ENCODE data around the gene ZNF236.
"Not testable (repeated sequence)": the region's sequence is repeated elsewhere in the genome, so short reads cannot be mapped to it uniquely, and the experiment has no call there.

Gene ZNF236

DNA sequence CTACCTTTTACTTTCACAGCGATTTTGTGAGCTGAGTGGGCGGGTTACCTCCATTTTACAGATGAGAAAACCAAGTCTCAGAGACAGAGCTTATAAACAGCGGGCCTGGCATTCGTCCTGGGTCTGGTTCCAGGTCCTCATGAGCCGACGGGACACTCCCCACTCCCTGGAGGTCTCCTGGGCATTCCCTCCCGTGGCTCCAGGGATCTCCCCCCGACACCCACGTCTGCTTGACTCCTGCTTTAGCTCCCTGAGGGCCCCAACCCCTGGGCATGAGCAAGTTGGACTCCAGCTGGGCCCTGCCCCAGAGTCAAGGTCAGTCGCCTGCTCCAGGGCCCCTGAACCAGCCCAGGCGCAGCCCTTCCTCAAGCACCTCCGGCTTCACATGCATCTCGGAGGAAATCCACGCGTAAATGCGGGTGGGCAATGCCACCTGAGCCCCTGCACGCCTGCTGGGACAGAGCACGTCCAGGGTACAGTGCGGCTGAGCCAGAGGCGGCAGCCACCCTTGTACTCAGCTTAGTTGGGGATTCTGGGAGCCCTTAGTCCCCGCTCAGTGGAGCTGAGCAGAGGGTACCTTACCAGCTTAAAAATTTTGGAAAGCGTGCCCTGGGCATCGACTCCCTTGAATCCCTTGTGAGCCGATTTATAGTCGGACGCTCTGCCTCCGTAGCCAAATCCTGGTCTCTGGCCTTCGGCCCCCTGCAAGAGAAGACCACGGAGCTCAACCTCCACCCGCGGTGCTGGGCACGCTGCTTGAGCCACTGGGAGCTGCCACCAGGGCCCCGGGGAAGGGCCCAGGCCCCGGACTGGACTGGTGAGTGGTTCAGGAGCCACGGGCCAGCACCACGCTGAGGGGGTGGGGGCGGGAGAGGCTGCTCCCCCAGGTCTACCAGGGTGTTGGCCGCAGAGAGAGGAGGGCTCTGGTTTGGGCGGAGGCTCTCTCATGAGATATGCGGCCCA is 162.1 kb downstream of the ZNF236 start:
- in situ Hi-C loops (cut with HindIII; ENCODE audit: low sequenced_read_pairs) = no loop called here

DNA sequence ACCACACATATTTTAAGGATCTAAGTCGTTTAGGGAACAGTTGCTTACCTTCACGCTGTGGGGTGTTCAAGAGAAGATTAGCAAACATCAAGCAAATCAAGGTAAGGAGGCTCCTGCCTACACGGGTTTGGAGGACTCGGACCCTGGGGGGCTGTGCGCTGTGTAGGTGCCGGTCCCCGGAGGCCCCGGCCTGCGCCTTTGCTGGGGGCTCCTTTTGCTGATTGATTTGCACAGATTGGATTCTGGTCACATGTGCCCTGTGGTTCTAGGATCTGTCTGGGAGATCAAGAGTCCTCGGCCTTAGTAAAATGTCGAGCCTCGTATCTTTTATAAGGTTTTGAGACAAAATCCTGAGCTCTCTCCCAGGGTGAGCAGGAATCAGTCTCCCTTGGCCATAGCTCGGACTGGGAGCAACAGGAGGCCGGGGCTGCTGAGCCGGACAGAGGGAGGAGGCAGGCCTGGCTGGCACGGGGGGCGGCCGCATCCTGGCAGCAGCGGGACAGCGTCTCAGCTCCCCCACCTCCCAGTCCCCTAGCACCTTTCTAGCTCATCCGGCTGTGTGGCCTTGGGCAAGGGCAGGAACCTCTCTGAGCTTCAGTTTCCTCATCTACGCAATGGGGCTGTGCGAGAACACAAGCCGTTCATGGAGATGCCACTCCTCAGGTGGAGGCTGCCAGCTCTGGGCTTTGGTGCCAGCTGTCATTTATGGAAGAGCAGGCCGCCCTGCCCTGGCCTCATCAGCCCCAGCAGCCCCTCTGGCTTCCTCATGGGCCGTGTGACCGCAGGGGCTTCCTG is 163.0 kb downstream of the ZNF236 start:
- in situ Hi-C loops (cut with HindIII; ENCODE audit: low sequenced_read_pairs) = no loop called here

DNA sequence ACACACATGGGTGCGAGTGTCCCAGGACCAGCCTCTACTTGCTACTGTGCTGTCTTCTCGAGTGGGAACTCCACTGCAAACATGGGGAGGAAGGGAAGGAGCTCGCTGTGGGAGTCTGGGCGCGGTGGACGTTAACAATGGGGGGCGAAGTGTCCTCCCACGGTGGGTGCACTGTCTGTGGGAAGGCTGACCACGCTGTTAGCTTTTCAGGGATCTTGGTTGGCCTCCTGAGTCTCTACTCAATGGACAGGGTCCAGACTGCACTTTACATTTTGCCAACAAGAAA is 163.5 kb downstream of the ZNF236 start:
- in situ Hi-C loops (cut with HindIII; ENCODE audit: low sequenced_read_pairs) = no loop called here

DNA sequence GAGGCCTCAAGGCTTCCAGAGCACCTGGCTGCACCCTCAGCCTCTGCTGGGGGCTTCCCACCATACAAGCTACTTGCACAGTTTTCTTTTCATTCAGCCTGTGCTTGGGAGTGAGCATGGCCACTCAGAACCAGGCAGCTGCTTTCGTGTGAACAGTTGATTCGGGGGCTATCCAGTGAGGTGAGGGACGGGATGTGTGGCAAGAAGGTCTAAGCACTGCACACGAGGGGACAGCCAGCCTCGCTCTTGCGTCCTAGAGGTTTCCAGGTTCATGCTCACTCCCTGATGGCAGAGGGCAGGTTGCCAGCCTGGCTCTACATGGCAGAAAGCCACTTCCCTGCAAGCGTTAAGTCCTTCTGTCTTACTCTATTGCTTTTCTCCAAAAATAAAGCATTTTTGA is 164.0 kb downstream of the ZNF236 start:
- in situ Hi-C loops (cut with HindIII; ENCODE audit: low sequenced_read_pairs) = no loop called here

DNA sequence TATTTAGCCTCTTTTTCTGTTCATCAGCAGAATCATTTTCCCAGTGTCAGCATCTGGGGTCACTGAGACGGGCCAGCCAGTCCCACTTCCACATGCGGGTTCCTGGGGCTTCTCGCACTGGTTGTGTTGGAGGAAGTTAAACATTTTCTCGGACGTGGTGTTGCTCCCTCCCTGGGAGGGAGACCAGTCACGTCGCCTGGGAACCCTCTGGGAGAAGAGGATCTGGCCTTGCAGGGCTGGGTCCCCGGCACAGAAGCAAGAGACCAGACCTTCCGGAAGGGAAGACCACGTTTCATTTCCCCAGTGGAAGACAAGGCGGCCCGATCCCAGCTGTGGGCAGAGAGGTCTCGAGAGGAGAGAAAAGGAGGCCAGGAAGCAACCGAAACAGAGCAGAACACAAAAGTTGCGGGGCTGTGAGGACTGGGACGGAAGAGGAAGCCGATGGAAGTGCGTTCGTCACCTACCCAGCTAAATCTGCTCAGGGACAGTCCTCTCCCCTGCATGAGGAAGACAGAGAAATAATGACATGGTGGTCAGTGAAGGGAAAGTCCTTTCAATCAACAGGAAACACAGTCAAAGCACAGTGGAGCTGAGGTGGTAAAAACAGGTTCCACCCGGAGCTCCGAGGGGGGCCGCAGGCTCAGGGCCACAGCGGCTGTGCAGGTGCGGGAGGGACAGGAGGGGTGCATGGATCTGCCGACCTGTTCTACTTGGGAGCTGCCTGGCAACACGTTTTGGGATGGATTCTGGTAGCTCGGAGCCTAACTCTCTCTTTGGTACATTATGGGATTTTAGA is 165.9 kb downstream of the ZNF236 start:
- in situ Hi-C loops (cut with HindIII; ENCODE audit: low sequenced_read_pairs) = no loop called here

DNA sequence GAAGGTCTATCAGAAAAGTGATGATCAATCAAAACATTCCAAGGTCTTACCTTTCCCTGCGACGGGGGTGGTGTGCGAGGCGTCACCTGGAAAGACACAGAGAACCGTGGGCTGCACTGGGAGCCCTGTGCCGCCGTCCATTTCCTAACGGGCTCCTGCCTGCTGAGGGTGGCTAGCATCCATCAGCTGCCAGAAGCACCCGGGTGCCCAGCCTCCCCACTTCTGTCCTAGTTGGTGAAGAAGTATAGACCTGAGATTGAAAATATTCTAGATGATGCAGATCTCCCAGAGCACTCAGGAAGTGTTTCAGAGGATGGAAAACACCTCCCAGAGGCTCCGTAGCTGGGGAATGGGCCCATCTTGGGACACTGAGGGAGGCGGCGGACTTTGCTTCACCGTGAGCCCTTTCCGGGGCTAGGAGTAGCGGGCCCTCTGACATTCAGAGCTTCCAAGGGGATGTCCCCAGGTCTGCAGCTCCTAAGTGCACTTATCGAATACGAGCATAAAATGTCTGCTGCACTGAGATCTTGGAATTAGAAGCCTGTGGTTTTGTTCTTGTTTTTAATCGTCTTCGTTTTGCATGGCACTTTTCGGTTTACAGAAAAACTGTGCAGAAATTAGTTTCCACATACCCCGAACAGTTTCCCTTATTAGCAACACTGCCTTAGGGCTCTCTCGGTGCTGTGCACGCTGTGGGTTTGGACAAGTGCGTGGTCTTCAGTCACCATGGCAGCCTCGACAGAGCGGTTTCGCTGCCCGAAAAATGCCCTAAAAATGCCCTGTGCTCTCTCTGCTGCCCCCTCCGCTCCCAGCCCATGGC is 166.7 kb downstream of the ZNF236 start:
- in situ Hi-C loops (cut with HindIII; ENCODE audit: low sequenced_read_pairs) = no loop called here

DNA sequence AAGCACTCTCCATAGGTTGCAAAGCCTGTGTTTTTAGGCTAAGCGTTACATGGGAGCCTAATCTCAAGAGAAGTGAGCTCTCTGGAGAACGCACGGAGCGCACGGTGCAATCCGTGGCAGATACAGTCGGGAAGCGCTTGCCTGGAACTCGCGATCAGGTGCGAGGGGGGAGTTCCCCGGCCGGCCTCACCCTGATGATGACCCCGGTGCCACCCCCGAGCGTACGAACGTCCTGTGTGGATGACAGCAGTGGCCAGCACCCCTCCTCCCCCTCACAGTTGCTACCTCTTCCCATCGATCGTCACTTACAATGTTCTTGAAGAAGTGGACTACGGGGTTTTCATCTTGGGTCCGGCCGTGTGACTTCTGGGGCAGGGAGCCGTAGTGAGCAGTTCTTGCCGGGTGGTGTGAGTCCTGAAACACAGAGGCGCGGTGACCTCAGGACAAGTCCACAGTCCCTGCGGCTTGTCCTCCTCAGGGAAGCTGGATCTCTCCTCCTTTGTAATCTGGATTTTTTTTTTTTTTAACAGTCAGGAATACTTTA is 167.4 kb downstream of the ZNF236 start:
- in situ Hi-C loops (cut with HindIII; ENCODE audit: low sequenced_read_pairs) = no loop called here

DNA sequence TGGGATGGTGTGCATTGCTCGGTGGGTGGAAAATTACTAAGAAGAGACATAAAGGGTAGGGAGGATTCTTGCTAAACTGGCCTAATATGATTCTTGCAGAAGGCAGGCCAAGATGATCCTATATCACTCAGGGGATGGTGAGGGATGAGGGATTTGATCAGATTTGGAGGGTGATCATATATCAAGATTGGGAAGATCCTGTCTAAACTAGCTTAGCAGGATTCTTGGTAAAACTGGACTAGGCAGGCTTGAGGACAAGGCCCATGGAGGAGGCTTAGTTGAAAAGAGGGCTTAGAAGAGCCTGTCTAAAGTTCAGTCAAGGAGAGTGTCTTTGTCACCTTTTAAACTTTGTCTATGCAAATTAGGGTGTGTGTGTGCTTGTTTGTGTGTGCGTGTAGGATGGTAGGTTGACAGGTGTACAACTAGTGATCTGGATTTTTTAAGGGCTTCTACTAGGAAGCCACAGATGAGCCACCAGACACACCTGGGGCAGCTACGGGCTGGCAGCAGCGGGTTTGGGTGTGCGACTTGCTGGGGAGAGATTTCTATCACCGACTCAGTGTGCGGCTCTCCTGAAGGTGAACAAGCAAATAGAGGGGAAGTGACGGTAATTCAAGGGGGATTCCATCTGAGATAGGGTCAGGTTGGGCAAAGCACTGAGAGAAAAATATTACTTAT is 168.1 kb downstream of the ZNF236 start:
- in situ Hi-C loops (cut with HindIII; ENCODE audit: low sequenced_read_pairs) = not testable (repeated sequence)

DNA sequence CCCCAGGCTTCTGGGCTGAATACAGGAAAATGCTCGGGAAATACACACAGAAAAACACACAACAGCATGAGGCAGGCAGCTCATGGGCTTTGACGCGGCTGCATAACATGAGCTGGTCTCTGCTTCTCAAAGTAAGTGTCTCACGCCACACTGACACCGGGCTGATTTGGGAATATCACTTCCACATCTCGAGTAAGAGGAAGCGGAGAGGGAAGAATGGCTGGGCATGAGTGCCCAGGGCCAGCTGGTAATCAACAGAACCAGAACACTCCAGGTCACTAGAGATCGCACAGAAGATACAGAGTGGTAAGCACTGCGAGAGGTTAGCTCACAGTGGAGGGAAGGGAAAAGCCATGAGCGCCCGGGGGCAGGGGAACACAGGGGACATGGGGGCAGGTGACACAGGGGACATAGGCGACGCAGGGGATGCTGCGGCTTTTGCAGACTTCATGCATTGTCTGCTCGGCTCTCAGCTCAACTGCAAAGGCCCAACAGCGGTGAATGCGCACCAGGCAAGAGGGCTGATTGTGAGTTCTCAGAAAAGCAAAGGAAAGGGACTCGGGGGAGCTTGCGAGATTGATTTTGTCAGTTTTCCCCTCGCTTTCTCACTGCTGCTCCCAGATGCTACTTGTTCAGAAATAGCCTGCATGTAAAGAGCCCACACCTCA is 168.8 kb downstream of the ZNF236 start:
- in situ Hi-C loops (cut with HindIII; ENCODE audit: low sequenced_read_pairs) = no loop called here

DNA sequence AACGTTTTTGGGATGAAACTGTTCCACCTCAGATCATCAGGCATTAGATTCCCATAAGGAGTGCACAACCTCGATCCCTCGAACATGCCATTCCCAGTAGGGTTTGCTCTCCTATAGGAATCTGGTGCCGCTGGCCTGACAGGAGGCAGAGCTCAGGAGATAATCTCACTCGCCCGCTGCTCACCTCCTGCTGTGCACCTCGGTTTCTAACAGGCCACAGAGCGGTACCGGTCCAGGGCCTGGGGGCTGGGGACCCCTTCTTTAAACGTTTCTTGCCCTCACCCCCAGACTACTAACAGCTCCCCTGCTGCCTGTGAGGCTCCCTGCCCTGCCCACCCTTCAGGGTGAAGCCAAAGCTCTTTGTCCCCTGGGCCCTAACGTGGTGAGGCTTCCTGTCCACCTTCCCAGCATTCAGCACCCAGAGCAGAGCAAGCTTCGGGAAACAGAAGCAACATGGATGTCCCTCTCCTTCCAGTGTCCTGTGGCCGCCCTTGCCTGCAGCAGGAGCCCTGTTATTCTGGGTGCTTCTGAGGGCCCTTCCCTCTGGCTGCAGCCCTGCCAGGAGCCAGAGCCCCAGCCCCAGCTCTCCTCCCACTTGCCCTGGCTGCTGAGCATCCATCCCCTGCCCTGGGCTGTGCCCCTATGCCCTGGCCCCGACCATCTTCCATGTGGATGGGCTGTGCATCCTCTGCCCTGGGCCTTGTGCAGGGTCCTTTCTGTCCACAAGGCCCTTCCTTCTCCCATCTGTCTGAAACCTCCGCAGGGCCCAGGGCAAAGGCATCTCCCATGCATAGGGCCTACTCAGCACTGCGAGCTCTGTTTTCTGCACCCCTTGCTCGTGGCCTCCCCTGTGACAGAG is 170.1 kb downstream of the ZNF236 start:
- in situ Hi-C loops (cut with HindIII; ENCODE audit: low sequenced_read_pairs) = no loop called here

DNA sequence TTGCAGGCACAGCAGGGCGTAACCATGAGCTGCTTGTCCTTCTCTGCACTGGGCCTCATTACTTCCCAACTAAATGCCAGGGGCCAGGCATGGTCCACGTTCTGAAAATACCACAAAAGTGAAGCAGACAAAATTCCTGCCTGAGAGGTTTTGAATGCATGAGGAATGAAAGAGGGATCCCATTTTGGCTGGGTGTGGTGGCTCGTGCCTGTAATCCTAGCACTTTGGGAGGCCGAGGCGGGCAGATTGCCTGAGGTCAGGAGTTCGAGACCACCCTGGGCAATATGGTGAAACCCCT is 170.7 kb downstream of the ZNF236 start:
- in situ Hi-C loops (cut with HindIII; ENCODE audit: low sequenced_read_pairs) = no loop called here

DNA sequence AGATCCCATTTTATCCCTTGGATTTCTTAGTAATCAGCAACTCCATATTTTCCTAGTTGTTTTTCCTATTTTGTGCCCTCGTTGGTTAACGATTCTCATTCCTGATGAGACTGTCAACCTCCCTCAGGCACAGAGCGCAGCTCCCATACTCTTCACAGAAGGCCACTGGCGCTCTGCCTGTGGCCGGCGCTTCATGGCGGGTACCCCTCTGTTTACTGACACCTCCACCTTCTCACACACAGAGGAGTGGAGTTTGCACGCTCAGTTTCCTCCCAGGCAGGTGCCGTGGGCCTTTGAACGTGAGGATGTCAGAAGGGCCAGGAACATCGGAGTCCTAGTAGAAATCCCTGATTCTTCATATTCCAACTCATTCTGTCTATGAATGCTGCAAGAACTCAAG is 171.2 kb downstream of the ZNF236 start:
- in situ Hi-C loops (cut with HindIII; ENCODE audit: low sequenced_read_pairs) = no loop called here

DNA sequence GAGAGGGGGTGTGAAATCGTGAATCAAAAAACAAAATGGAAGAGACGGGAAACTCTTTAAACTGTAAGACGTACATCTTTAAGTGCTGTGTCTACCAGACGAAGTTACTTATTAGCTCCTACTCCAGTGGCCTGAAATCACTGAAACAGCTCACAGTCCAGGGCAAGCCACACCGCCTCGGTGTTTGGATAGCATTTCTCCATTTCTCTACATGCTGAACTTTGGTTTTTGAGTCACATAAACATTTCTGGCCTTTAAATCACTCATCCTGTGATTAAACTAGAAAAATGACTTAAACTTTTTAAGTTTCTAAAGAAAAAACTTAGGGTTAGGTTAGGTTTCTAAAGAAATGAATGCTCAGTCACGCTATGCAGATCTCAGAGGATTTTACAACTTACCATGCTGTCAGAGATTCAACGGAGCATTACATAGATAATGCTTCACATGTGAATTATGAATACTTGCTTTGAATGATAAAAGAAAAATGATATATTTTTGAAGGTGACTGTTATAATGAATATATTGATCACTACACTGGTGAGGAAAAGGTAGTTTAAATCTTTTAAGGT is 171.8 kb downstream of the ZNF236 start:
- in situ Hi-C loops (cut with HindIII; ENCODE audit: low sequenced_read_pairs) = no loop called here

DNA sequence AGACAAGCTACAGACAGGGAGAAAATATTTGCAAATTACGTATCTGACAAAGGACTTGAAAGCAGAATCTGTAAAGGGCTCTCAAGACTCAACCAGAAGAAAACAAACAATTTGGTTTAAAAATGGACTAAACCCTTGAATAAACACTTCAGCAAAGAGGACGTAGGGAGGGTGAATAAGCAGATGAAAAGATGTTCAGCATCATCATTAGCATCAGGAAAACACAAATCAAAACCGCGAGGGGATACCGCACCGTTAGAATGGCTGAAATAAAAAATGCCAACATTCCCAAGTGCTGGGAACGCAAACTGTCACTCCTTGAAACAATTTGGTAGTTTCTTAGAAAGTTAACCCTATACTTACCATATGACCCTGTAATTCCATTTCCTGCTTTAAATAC is 173.5 kb downstream of the ZNF236 start:
- in situ Hi-C loops (cut with HindIII; ENCODE audit: low sequenced_read_pairs) = no loop called here

DNA sequence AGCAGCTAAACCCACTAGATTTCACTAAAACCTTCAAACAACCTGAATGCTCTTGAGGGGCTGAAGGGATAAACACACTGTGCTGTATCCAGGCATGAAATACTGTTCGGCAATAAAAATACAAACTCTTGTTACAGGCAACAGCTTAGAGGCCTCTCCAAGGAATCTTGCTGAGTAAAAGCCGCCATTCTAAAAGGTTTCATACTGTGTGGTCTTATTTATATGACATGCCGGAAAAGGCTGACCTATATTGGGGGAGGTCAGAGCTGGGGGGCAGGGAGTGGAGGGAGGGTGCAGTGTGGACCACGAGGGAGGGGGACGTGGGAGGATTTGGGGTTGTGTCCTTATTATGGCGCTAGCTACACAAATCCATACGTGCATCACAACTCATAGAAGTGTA is 174.1 kb downstream of the ZNF236 start:
- in situ Hi-C loops (cut with HindIII; ENCODE audit: low sequenced_read_pairs) = no loop called here

DNA sequence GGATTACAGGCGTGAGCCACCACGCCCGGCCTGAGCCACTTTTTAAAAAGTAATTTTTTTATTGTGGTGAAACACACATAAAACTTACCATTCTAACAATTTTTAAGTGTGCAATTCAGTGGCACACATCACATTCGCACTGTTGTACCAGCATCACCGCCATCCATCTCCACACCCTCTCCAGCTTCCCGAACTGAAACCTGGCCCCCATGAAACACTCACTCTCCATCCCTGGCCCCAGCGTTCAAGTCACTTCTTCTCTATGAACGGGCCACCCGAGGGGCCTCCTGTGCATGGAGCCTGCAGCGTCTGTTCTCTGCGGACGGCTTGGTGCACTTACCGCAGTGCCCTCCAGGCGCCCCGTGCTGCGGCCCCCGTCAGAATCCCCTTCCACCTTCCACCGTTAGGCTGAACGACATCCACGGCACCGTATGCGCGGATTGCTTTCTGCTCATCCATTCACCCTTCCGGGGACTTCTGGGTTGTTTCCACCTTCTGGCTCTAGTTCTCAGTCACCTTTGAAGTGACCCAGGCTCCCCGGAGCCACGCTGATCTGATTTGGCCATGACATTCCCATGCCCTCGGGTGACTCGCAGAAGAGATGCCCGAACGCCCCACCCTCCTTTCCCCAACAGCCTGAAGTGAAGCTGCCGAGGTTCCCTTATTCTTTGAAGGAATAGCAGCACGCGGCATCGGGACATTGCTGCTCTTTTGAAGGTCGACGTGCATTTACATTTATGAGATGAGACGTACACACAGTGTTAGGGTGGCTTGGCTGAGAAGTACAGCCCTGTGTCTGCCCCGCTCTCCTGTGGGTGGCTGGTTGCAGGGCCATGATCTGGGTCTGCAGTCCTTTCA is 175.8 kb downstream of the ZNF236 start:
- in situ Hi-C loops (cut with HindIII; ENCODE audit: low sequenced_read_pairs) = no loop called here

DNA sequence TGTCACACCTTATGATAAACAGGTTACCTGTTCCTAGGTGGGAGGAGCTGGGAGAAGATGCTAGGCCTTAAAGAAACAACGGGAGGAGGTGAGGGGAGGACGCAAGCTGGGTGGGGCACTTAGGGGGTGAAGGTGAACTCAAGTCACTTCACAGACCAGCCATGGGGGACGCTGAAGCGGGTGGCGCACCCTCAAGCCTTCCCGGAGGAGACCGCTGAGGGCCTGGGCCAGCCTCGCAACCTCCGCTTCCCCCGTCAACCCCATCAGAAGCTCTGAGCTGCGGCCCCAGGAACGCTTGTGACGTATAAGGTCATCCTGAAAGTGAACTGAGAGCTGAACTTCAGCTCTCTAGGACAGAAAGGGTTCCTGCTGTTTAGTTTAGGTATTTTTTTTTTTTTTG is 176.7 kb downstream of the ZNF236 start:
- in situ Hi-C loops (cut with HindIII; ENCODE audit: low sequenced_read_pairs) = no loop called here
